H1 (cell line): Measurements from ENCODE around the gene PTGIS. TPM values are rescaled to one million over a fixed set of nuclear protein-coding genes. Genes with fewer than 3 reads are reported as not detected.

Experiments
- CTCF ChIA-PET: fragments of 300-600 bp; sonication (Branson Sonifier 250); formaldehyde crosslinking; loops from one replicate; lab custom pipeline; 2021; ENCODE audit not compliant: partially characterized antibody; lab: Charles Lee
- POLR2A ChIA-PET: fragments of 300-600 bp; sonication (Branson Sonifier 250); formaldehyde crosslinking; loops from one replicate; lab custom pipeline; 2021; ENCODE audit warnings: inconsistent platforms; ENCODE audit not compliant: partially characterized antibody; lab: Charles Lee
- DNase-seq, 2 experiments: peaks; one replicate each; pipeline versions ENCODE4 v3.0.0 to v3.0.0-alpha.2; 2010 to 2022; ENCODE audit warnings: low spot score in 2 of 2, low read depth in 1 of 2, mixed read lengths in 1 of 2
- FAIRE-seq: peaks from 2 replicates; lab custom pipeline; 2011; peaks lifted over from hg19 to GRCh38; lab: Jason Lieb, UNC
- H2AFZ ChIP-seq: 2 replicates; pipeline ENCODE4 v1.8.1; 2012; ENCODE audit warnings: low read length, inconsistent platforms
- H2AK5ac ChIP-seq: 2 replicates; pipeline ENCODE4 v1.6.1; 2013; ENCODE audit warnings: low read depth, low read length
- H2BK120ac ChIP-seq: replicated peaks from 2 replicates; pipeline ENCODE3; 2013; ENCODE audit warnings: low read depth, low read length, inconsistent platforms
- H2BK12ac ChIP-seq: 2 replicates; pipeline ENCODE4 v1.6.1; 2013; ENCODE audit warnings: low read depth, low read length
- H2BK15ac ChIP-seq: 2 replicates; pipeline ENCODE4 v1.6.1; 2013; ENCODE audit warnings: low read length
- H2BK20ac ChIP-seq: 2 replicates; pipeline ENCODE4 v1.6.1; 2013; ENCODE audit warnings: low read length
- H2BK5ac ChIP-seq: 2 replicates; pipeline ENCODE4 v1.6.1; 2013; ENCODE audit warnings: low read depth, low read length
- H3K14ac ChIP-seq: 2 replicates; pipeline ENCODE4 v1.6.1; 2013; ENCODE audit warnings: inconsistent platforms; ENCODE audit not compliant: insufficient read length
- H3K18ac ChIP-seq: 2 replicates; pipeline ENCODE4 v1.6.1; 2013; ENCODE audit warnings: low read length; ENCODE audit errors: extremely low read depth
- H3K23ac ChIP-seq: 2 replicates; pipeline ENCODE4 v1.6.1; 2013; ENCODE audit warnings: inconsistent platforms; ENCODE audit not compliant: insufficient read length
- H3K23me2 ChIP-seq: 2 replicates; pipeline ENCODE4 v1.6.1; 2013; ENCODE audit warnings: low read depth, low read length
- H3K27ac ChIP-seq: 2 replicates; pipeline ENCODE4 v1.6.1; 2011; ENCODE audit warnings: low read depth, low read length, inconsistent platforms
- H3K27me3 ChIP-seq, 4 experiments: replicated peaks in 1 of 4; 1 replicate in 1 of 4; 2 replicates in 3 of 4; pipeline versions ENCODE4 v1.6.1 to v1.8.1; 2011 to 2013; ENCODE audit warnings: low read length in 3 of 4, mild to moderate bottlenecking in 3 of 4, inconsistent platforms in 2 of 4, mixed read lengths in 2 of 4, moderate library complexity in 1 of 4; ENCODE audit not compliant: control insufficient read depth in 3 of 4, insufficient read depth in 3 of 4; ENCODE audit errors: extremely low read depth in 1 of 4
- H3K36me3 ChIP-seq, 4 experiments: 2 replicates each; pipeline versions ENCODE4 v1.6.1 to v1.8.1; 2011 to 2013; ENCODE audit warnings: mild to moderate bottlenecking in 4 of 4, low read length in 3 of 4, moderate library complexity in 2 of 4, control low read depth in 1 of 4, inconsistent platforms in 1 of 4; ENCODE audit not compliant: insufficient read depth in 4 of 4, control insufficient read depth in 2 of 4
- H3K4ac ChIP-seq: replicated peaks from 2 replicates; pipeline ENCODE3; 2013; ENCODE audit warnings: low read length, low read depth, mixed read lengths, inconsistent platforms; ENCODE audit not compliant: insufficient read length
- H3K4me1 ChIP-seq, 4 experiments: replicated peaks in 1 of 4; 1 replicate in 1 of 4; 2 replicates in 3 of 4; pipeline versions ENCODE4 v1.6.1 to v1.8.1; 2011 to 2013; ENCODE audit warnings: low read length in 3 of 4, inconsistent platforms in 2 of 4, mixed read lengths in 1 of 4; ENCODE audit not compliant: insufficient read depth in 4 of 4, control insufficient read depth in 3 of 4
- H3K4me2 ChIP-seq, 2 experiments: 2 replicates each; pipeline versions ENCODE4 v1.6.1 to v1.8.1; 2011 to 2013; ENCODE audit warnings: low read depth in 2 of 2, low read length in 2 of 2, control low read depth in 1 of 2, inconsistent platforms in 1 of 2, mild to moderate bottlenecking in 1 of 2; ENCODE audit not compliant: insufficient read depth in 1 of 2
- H3K4me3 ChIP-seq, 4 experiments: fragments of 200-600, 300-600 bp in 1 of 4; sonication (generic), shearing (Covaris generic), sonication (Bioruptor Twin) in 1 of 4; 2 replicates each; pipeline versions ENCODE4 v1.5.1 to v1.8.1; 2011 to 2016; ENCODE audit warnings: low read length in 4 of 4, low read depth in 3 of 4, control low read depth in 2 of 4, inconsistent platforms in 2 of 4, mild to moderate bottlenecking in 2 of 4, mixed read lengths in 1 of 4, moderate library complexity in 1 of 4; ENCODE audit not compliant: insufficient read depth in 2 of 4; ENCODE audit errors: extremely low read depth in 1 of 4
- H3K56ac ChIP-seq: replicated peaks from 2 replicates; pipeline ENCODE3; 2013; ENCODE audit warnings: low read depth, mild to moderate bottlenecking, mixed read lengths, low read length, inconsistent platforms; ENCODE audit not compliant: insufficient read length
- H3K79me1 ChIP-seq: 2 replicates; pipeline ENCODE4 v1.6.1; 2013; ENCODE audit warnings: low read depth, low read length, control low read depth
- H3K79me2 ChIP-seq, 2 experiments: 2 replicates each; pipeline versions ENCODE4 v1.6.1 to v1.8.1; 2012 to 2013; ENCODE audit warnings: low read length in 2 of 2, mild to moderate bottlenecking in 2 of 2, inconsistent platforms in 1 of 2; ENCODE audit not compliant: insufficient read depth in 2 of 2, control insufficient read depth in 1 of 2
- H3K9ac ChIP-seq, 4 experiments: replicated peaks in 1 of 4; 1 replicate in 1 of 4; 2 replicates in 3 of 4; pipeline versions ENCODE4 v1.6.1 to v1.8.1; 2011 to 2013; ENCODE audit warnings: low read depth in 3 of 4, low read length in 3 of 4, control low read depth in 2 of 4, mild to moderate bottlenecking in 2 of 4, moderate library complexity in 2 of 4, inconsistent platforms in 1 of 4; ENCODE audit errors: extremely low read depth in 1 of 4
- H3K9me3 ChIP-seq, 2 experiments: 2 replicates each; pipeline versions ENCODE4 v1.6.1 to v1.8.1; 2012 to 2013; ENCODE audit warnings: mild to moderate bottlenecking in 2 of 2, moderate library complexity in 2 of 2, control low read depth in 1 of 2, inconsistent platforms in 1 of 2, low read depth in 1 of 2, low read length in 1 of 2, mixed read lengths in 1 of 2; ENCODE audit not compliant: insufficient read depth in 2 of 2
- H4K20me1 ChIP-seq, 2 experiments: replicated peaks in 1 of 2; 2 replicates each; pipeline versions ENCODE3 to v1.8.1; 2011 to 2013; ENCODE audit warnings: inconsistent platforms in 2 of 2, low read length in 2 of 2, mild to moderate bottlenecking in 1 of 2; ENCODE audit not compliant: insufficient read depth in 2 of 2, control insufficient read depth in 1 of 2
- H4K5ac ChIP-seq: 2 replicates; pipeline ENCODE4 v1.6.1; 2013; ENCODE audit warnings: low read length, low read depth, mixed read lengths, inconsistent platforms; ENCODE audit not compliant: insufficient read length
- H4K8ac ChIP-seq: 2 replicates; pipeline ENCODE4 v1.8.0; 2013; ENCODE audit warnings: mild to moderate bottlenecking, moderate library complexity, low read length, inconsistent platforms; ENCODE audit not compliant: insufficient read depth; ENCODE audit errors: extremely low read depth
- H4K91ac ChIP-seq: replicated peaks from 2 replicates; pipeline ENCODE3; 2013; ENCODE audit warnings: low read length, mixed read lengths, inconsistent platforms; ENCODE audit not compliant: insufficient read length
- KDM4A ChIP-seq: IDR thresholded peaks from one replicate; pipeline ENCODE4 v1.7.1; 2012; ENCODE audit warnings: low read depth, mild to moderate bottlenecking, moderate library complexity, low read length, inconsistent platforms; ENCODE audit not compliant: severe bottlenecking
- whole genome bisulfite sequencing, 2 experiments: shearing (Covaris generic) in 1 of 2; methylation state at CpG; one replicate each; pipeline versions ENCODE4 v1.1.6 to v1.1.7; 2013 to 2015; ENCODE audit warnings: low lambda C conversion rate in 2 of 2, mixed read lengths in 2 of 2, inconsistent platforms in 1 of 2, low coverage in 1 of 2, missing lambda C conversion rate in 1 of 2; ENCODE audit not compliant: insufficient replicate concordance in 2 of 2, insufficient coverage in 1 of 2, insufficient read length in 1 of 2; ENCODE audit errors: extremely low coverage in 1 of 2, missing lambda C conversion rate in 1 of 2; 5-methylcytosine and 5-hydroxymethylcytosine counted together
- polyA plus RNA-seq, 7 experiments: library from polyadenylated mRNA; depleted of rRNA in 3 of 7; stranded (reverse) in 5 of 7; unstranded in 2 of 7; fragments of >200 nt in 5 of 7; fragments of 200-250 nt in 2 of 7; gene quantifications; 1 replicate in 5 of 7; 2 replicates in 1 of 7; 4 replicates in 1 of 7; pipeline versions ENCODE4 v1.2.1 to v1.2.3, GENCODE V29; 2011 to 2013; ENCODE audit warnings: missing spikeins in 2 of 7, mixed read lengths in 2 of 7
- total RNA-seq: library from RNA; stranded (reverse); fragmentation: NEBNext Ultra II Directional; extraction: Animal tissue kit (Norgen Biotek cat#: 25700); gene quantifications from 2 replicates; pipeline ENCODE4 v1.2.1, GENCODE V29; 2021

The PTGIS gene
- total and polyA plus RNA-seq, 2 of the 8 experiments (the other 6 are each of a cell fraction or from before 2014, with no cell fraction given) = 29.9 to 35.5 TPM

GRCh38 chr20:49599746-49600113 is 31.8 kb upstream of the PTGIS start:
- H3K79me1 ChIP-seq = no peaks in the 10 kb centered on the region
- no peaks in the 10 kb centered on the region for H3K36me3 ChIP-seq
- H2BK20ac ChIP-seq = no peak overlapping the region
- 89% methylated on average over 4 of the region's 4 CpGs; no CpG with 5 or more reads in 1 of the 2 experiments for whole genome bisulfite sequencing, 2 experiments
- no peaks in the 10 kb centered on the region for H3K9me3 ChIP-seq
- H3K14ac ChIP-seq = no peak overlapping the region
- no peak overlapping the region for H2BK12ac ChIP-seq
- H3K9ac ChIP-seq = no peak overlapping the region
- no peaks in the 10 kb centered on the region for H3K23me2 ChIP-seq
- H4K5ac ChIP-seq = no peak overlapping the region
- ChIA-PET POLR2A (no interaction called here), CTCF (interaction anchor here (0.6 to 23.7 kb wide), 3 partner anchors 10 to 491 kb away, joined by 5 to 665 read pairs (median 16); no protein-coding TSS in a partner anchor)
- no peak overlapping the region for H3K56ac ChIP-seq
- no peak overlapping the region for H3K27ac ChIP-seq
- H2BK120ac ChIP-seq = no peak overlapping the region
- no peak overlapping the region for H3K23ac ChIP-seq
- no peak overlapping the region for H2BK5ac ChIP-seq
- H3K79me2 ChIP-seq = no peaks in the 10 kb centered on the region
- H4K8ac ChIP-seq = no peak overlapping the region
- no peak overlapping the region for H2BK15ac ChIP-seq
- no peak overlapping the region for H2AK5ac ChIP-seq
- H4K91ac ChIP-seq = no peak overlapping the region
- H4K20me1 ChIP-seq = no peaks in the 10 kb centered on the region
- H2AFZ ChIP-seq = no peak overlapping the region
- no peak for DNase-seq
- H3K18ac ChIP-seq = no peak overlapping the region
- H3K4ac ChIP-seq = no peak overlapping the region
- no peak overlapping the region for H3K4me2 ChIP-seq
- no peaks in the 10 kb centered on the region for H3K27me3 ChIP-seq
- FAIRE-seq = no peak
- no peak overlapping the region for H3K4me3 ChIP-seq
- H3K4me1 ChIP-seq = no peaks in the 10 kb centered on the region; a peak in 1 of 7 replicates
- no peak for TF ChIP-seq KDM4A
